Neural progenitor cell (in vitro differentiated cells): ENCODE results near the gene PEX11B. TPM values are rescaled to one million over a fixed set of nuclear protein-coding genes. Genes with fewer than 3 reads are reported as not detected.
A peak's percentile ranks its signal among the peaks of the same experiment; 100 is the strongest.

Experiments
- DNase-seq: peaks from one replicate; pipeline ENCODE4 v3.0.0-alpha.2; 2016; ENCODE audit warnings: low spot score
- H2AFZ ChIP-seq: fragments of 200-600 bp; sonication (generic); replicated peaks from 2 replicates; pipeline ENCODE4 v1.6.1; 2016; ENCODE audit warnings: antibody characterized with exemption
- H3F3A ChIP-seq: fragments of 200-600 bp; sonication (generic); 2 replicates; pipeline ENCODE4 v1.6.1; 2016; ENCODE audit warnings: antibody characterized with exemption, low read depth
- H3K27ac ChIP-seq: fragments of 200-600 bp; sonication (generic); 2 replicates; pipeline ENCODE4 v1.5.1; 2016; ENCODE audit warnings: mild to moderate bottlenecking
- H3K27me3 ChIP-seq: fragments of 200-600 bp; sonication (generic); 2 replicates; pipeline ENCODE4 v1.6.1; 2016; ENCODE audit warnings: mild to moderate bottlenecking, moderate library complexity
- H3K36me3 ChIP-seq: fragments of 200-600 bp; sonication (generic); 2 replicates; pipeline ENCODE4 v1.5.1; 2016
- H3K4me1 ChIP-seq: fragments of 200-600 bp; sonication (generic); 2 replicates; pipeline ENCODE4 v1.6.1; 2016; ENCODE audit warnings: mixed run types
- H3K4me2 ChIP-seq: fragments of 200-600 bp; sonication (generic); 2 replicates; pipeline ENCODE4 v1.6.1; 2016
- H3K4me3 ChIP-seq: fragments of 200-600 bp; sonication (generic); 2 replicates; pipeline ENCODE4 v1.5.1; 2016
- H3K79me2 ChIP-seq: fragments of 200-600 bp; sonication (generic); 2 replicates; pipeline ENCODE4 v1.6.1; 2016; ENCODE audit warnings: low read depth
- H3K9ac ChIP-seq: fragments of 200-600 bp; sonication (generic); 2 replicates; pipeline ENCODE4 v1.6.1; 2016
- H3K9me3 ChIP-seq: fragments of 200-600 bp; sonication (generic); 2 replicates; pipeline ENCODE4 v1.5.1; 2016; ENCODE audit warnings: low read depth
- H4K20me1 ChIP-seq: fragments of 200-600 bp; sonication (generic); 2 replicates; pipeline ENCODE4 v1.6.1; 2016; ENCODE audit warnings: low read depth
- H3K27ac Mint-ChIP-seq: 3 replicates; pipeline ENCODE4 v1.8.0; 2021; ENCODE audit warnings: mixed read lengths
- H3K27me3 Mint-ChIP-seq: 2 replicates; pipeline ENCODE4 v1.8.0; 2022; ENCODE audit warnings: low read depth, mild to moderate bottlenecking, inconsistent platforms, moderate library complexity, mixed read lengths; ENCODE audit not compliant: insufficient read depth
- H3K36me3 Mint-ChIP-seq: 3 replicates; pipeline ENCODE4 v1.8.0; 2021; ENCODE audit warnings: mixed read lengths
- H3K4me1 Mint-ChIP-seq: 3 replicates; pipeline ENCODE4 v1.8.0; 2021; ENCODE audit warnings: mixed read lengths
- H3K4me3 Mint-ChIP-seq: 3 replicates; pipeline ENCODE4 v1.8.0; 2021; ENCODE audit warnings: mild to moderate bottlenecking, moderate library complexity, mixed read lengths
- H3K9me3 Mint-ChIP-seq: 3 replicates; pipeline ENCODE4 v1.8.0; 2020; ENCODE audit warnings: mixed read lengths
- CTCF ChIP-seq: fragments of 200-600 bp; sonication (generic); IDR thresholded peaks from 2 replicates; pipeline ENCODE4 v1.5.1; 2017; ENCODE audit warnings: antibody characterized with exemption, mild to moderate bottlenecking
- EZH2 ChIP-seq: fragments of 200-600 bp; sonication (generic); IDR thresholded peaks from 2 replicates; pipeline ENCODE4 v1.6.1; 2017; ENCODE audit warnings: antibody characterized with exemption, mild to moderate bottlenecking, moderate library complexity
- EZH2phosphoT487 ChIP-seq: fragments of 200-600 bp; sonication (generic); IDR thresholded peaks from 2 replicates; pipeline ENCODE4 v1.6.1; 2017; ENCODE audit warnings: antibody characterized with exemption
- total RNA-seq: library from RNA; depleted of rRNA; stranded (reverse); fragments of >200 nt; gene quantifications from 2 replicates; pipeline ENCODE4 v1.2.3, GENCODE V29; 2015; ENCODE audit warnings: low replicate concordance

The PEX11B gene
- total RNA-seq, 1 donor from 2014 or later = 15.0 TPM

- no peaks in the 10 kb centered on the region for H3K9me3 ChIP-seq
- peak within 1 kb of the TSS; percentile 38 for H2AFZ ChIP-seq
- H3K79me2 ChIP-seq = no peaks in the 10 kb centered on the region
- H3F3A ChIP-seq = peaks cover 15% of the 10 kb centered on the region
- Mint-ChIP-seq H3K36me3 (no peaks in the 10 kb centered on the region), H3K9me3 (no peaks in the 10 kb centered on the region), H3K4me3 (peak within 1 kb of the TSS; percentile 91), H3K27ac (peak within 1 kb of the TSS; percentile 57), H3K4me1 (peaks cover 54% of the 10 kb centered on the region), H3K27me3 (peaks cover 18% of the 10 kb centered on the region)
- peaks cover 27% of the 10 kb centered on the region for H3K4me1 ChIP-seq
- DNase-seq = peak; percentile 99
- H3K4me3 ChIP-seq = peak within 1 kb of the TSS; percentile 57
- no peaks in the 10 kb centered on the region for H4K20me1 ChIP-seq
- H3K36me3 ChIP-seq = no peaks in the 10 kb centered on the region
- H3K27ac ChIP-seq = no peak within 1 kb of the TSS
- no peak within 1 kb of the TSS for H3K9ac ChIP-seq
- peak within 1 kb of the TSS; percentile 81 for H3K4me2 ChIP-seq
- TF ChIP-seq EZH2phosphoT487 (no peak), CTCF (no peak), EZH2 (no peak)
- peaks cover 73% of the 10 kb centered on the region for H3K27me3 ChIP-seq
Observed at GRCh38 chr1:145957443-145958319, 39.2 kb upstream of the PEX11B start, which contains the start of gene LIX1L. TSS of gene LIX1L (minus strand) at chr1:145958017. CDS start at chr1:145957927, 90 bp downstream.

- Mint-ChIP-seq H3K4me1 (peaks cover 53% of the 10 kb centered on the region), H3K36me3 (peaks cover 3% of the 10 kb centered on the region), H3K9me3 (no peaks in the 10 kb centered on the region), H3K27me3 (peaks cover 16% of the 10 kb centered on the region), H3K27ac (peak overlapping the region; percentile 7), H3K4me3 (peak overlapping the region; percentile 90)
- DNase-seq = no peak
- Histone ChIP-seq H3K27ac (no peak overlapping the region), H3K36me3 (no peaks in the 10 kb centered on the region), H3K4me2 (peak overlapping the region; percentile 81), H3F3A (peaks cover 14% of the 10 kb centered on the region), H3K79me2 (no peaks in the 10 kb centered on the region), H2AFZ (peak overlapping the region; percentile 38), H4K20me1 (no peaks in the 10 kb centered on the region), H3K9ac (no peak overlapping the region), H3K9me3 (no peaks in the 10 kb centered on the region), H3K4me3 (peak overlapping the region; percentile 57), H3K4me1 (peaks cover 20% of the 10 kb centered on the region), H3K27me3 (peaks cover 65% of the 10 kb centered on the region)
- TF ChIP-seq CTCF (no peak), EZH2 (no peak), EZH2phosphoT487 (no peak)
Observed at GRCh38 chr1:145956781-145957442, 38.4 kb upstream of the PEX11B start.

- no peak for DNase-seq
- Mint-ChIP-seq H3K27ac (no peak overlapping the region), H3K27me3 (peaks cover 14% of the 10 kb centered on the region), H3K4me1 (peaks cover 53% of the 10 kb centered on the region), H3K36me3 (peaks cover 3% of the 10 kb centered on the region), H3K9me3 (no peaks in the 10 kb centered on the region), H3K4me3 (peak overlapping the region; percentile 90)
- Histone ChIP-seq H3K79me2 (no peaks in the 10 kb centered on the region), H3F3A (peaks cover 14% of the 10 kb centered on the region), H3K4me2 (peak overlapping the region; percentile 81), H3K27me3 (peaks cover 60% of the 10 kb centered on the region), H3K27ac (no peak overlapping the region), H3K36me3 (no peaks in the 10 kb centered on the region), H4K20me1 (no peaks in the 10 kb centered on the region), H3K9me3 (no peaks in the 10 kb centered on the region), H2AFZ (no peak overlapping the region), H3K9ac (no peak overlapping the region), H3K4me3 (peak overlapping the region; percentile 57), H3K4me1 (peaks cover 14% of the 10 kb centered on the region)
- TF ChIP-seq EZH2phosphoT487 (no peak), EZH2 (no peak), CTCF (no peak)
Observed at GRCh38 chr1:145956361-145956760, 37.8 kb upstream of the PEX11B start.
